Mesothelial cell of epicardium (in vitro differentiated cells): ENCODE data around the gene PPA1. TPM values are rescaled to one million over a fixed set of nuclear protein-coding genes. Genes with fewer than 3 reads are reported as not detected.

ENCODE experiments used
- DNase-seq, 2 experiments: peaks; one replicate each; pipeline ENCODE4 v3.0.0; 2021; ENCODE audit warnings: low spot score in 2 of 2; ENCODE audit not compliant: unreplicated experiment in 2 of 2
- H3K27ac Mint-ChIP-seq: 2 replicates; pipeline ENCODE4 v1.8.0; 2021; ENCODE audit warnings: mixed read lengths
- H3K27me3 Mint-ChIP-seq: 2 replicates; pipeline ENCODE4 v1.8.0; 2021; ENCODE audit warnings: low read depth, mixed read lengths
- H3K36me3 Mint-ChIP-seq: 2 replicates; pipeline ENCODE4 v1.8.0; 2021; ENCODE audit warnings: mixed read lengths
- H3K4me1 Mint-ChIP-seq: 2 replicates; pipeline ENCODE4 v1.8.0; 2021; ENCODE audit warnings: mixed read lengths
- H3K4me3 Mint-ChIP-seq: 2 replicates; pipeline ENCODE4 v1.8.0; 2021; ENCODE audit warnings: mild to moderate bottlenecking, moderate library complexity, mixed read lengths
- H3K9me3 Mint-ChIP-seq: 2 replicates; pipeline ENCODE4 v1.8.0; 2021; ENCODE audit warnings: mixed read lengths
- CTCF ChIP-seq: fragments of 200-600 bp; sonication (generic); IDR thresholded peaks from one replicate; pipeline ENCODE4 v1.5.0; 2021; ENCODE audit warnings: antibody characterized with exemption; ENCODE audit not compliant: unreplicated experiment
- total RNA-seq: library from RNA; stranded (reverse); gene quantifications from 3 replicates; pipeline ENCODE4 v1.2.1, GENCODE V29; 2021

PPA1 gene
- total RNA-seq, 1 donor from 2014 or later = 73.5 TPM

- H3K36me3 Mint-ChIP-seq = no peaks in the 10 kb centered on the region
- peaks cover 26% of the 10 kb centered on the region for H3K27me3 Mint-ChIP-seq
- TF ChIP-seq CTCF = no peak
- H3K4me3 Mint-ChIP-seq = no peak overlapping the region
- H3K4me1 Mint-ChIP-seq = no peaks in the 10 kb centered on the region
- no peak overlapping the region for H3K27ac Mint-ChIP-seq
- peaks cover 3% of the 10 kb centered on the region for H3K9me3 Mint-ChIP-seq
- no peak for DNase-seq
These were observed 34.1 kb upstream of the PPA1 start for GRCh38 chr10:70267161-70267933.

GRCh38 chr10:70266701-70267100, 33.5 kb upstream of the PPA1 start:
- Mint-ChIP-seq H3K4me3 (no peak overlapping the region), H3K27me3 (peaks cover 26% of the 10 kb centered on the region), H3K4me1 (no peaks in the 10 kb centered on the region), H3K36me3 (no peaks in the 10 kb centered on the region), H3K9me3 (peaks cover 8% of the 10 kb centered on the region), H3K27ac (no peak overlapping the region)
- DNase-seq = no peak
- no peak for TF ChIP-seq CTCF

- Mint-ChIP-seq H3K4me1 (no peaks in the 10 kb centered on the region), H3K4me3 (no peak overlapping the region), H3K27me3 (peaks cover 26% of the 10 kb centered on the region), H3K9me3 (peaks cover 12% of the 10 kb centered on the region), H3K36me3 (no peaks in the 10 kb centered on the region), H3K27ac (no peak overlapping the region)
- TF ChIP-seq CTCF = no peak
- no peak for DNase-seq
These were observed 32.8 kb upstream of the PPA1 start for GRCh38 chr10:70266056-70266455.

- Mint-ChIP-seq H3K4me3 (no peak overlapping the region), H3K4me1 (no peaks in the 10 kb centered on the region), H3K36me3 (no peaks in the 10 kb centered on the region), H3K27me3 (peaks cover 26% of the 10 kb centered on the region), H3K9me3 (peaks cover 15% of the 10 kb centered on the region), H3K27ac (no peak overlapping the region)
- DNase-seq = no peak
- no peak for TF ChIP-seq CTCF
These were observed 31.9 kb upstream of the PPA1 start for GRCh38 chr10:70265032-70265689.

GRCh38 chr10:70260734-70261133, 27.5 kb upstream of the PPA1 start:
- TF ChIP-seq CTCF = no peak
- Mint-ChIP-seq H3K4me1 (peaks cover 17% of the 10 kb centered on the region), H3K27ac (no peak overlapping the region), H3K9me3 (peaks cover 15% of the 10 kb centered on the region), H3K4me3 (no peak overlapping the region), H3K36me3 (peaks cover 2% of the 10 kb centered on the region), H3K27me3 (peaks cover 11% of the 10 kb centered on the region)
- DNase-seq = no peak
